ENCODE measurements around the gene SFXN5.
A peak's percentile ranks its signal among the peaks of the same experiment; 100 is the strongest.

DNA sequence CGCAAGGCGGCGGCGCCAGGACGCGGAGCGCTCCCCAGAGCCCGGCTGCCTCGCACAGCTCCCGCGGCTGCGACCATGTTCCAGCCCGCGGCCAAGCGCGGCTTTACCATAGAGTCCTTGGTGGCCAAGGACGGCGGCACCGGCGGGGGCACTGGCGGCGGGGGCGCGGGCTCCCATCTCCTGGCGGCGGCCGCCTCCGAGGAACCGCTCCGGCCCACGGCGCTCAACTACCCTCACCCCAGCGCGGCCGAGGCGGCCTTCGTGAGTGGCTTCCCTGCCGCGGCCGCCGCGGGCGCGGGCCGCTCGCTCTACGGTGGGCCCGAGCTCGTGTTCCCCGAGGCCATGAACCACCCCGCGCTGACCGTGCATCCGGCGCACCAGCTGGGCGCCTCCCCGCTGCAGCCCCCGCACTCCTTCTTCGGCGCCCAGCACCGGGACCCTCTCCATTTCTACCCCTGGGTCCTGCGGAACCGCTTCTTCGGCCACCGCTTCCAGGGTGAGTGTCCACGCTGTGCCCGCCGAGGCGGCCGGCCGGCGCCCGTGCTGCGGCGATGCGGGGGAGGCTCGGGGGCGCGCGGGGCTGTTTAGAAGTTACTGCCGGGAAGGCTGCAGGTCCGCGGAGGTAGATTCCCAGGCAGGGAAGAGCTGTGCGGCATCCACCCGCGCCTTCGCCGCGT is 153.5 kb downstream of the SFXN5 start:
- TF ChIP-seq EZH2phosphoT487 (IDR thresholded peaks at IDR 0.05; ENCODE audit: insufficient read depth, low read depth) = peak; percentile 84
- no peak for TF ChIP-seq EZH2 (IDR thresholded peaks at IDR 0.05; ENCODE audit: insufficient read depth, poor library complexity, severe bottlenecking)
